ENCODE measurements around the gene ATP2C2. TPM values are rescaled to one million over a fixed set of nuclear protein-coding genes. Genes with fewer than 3 reads are reported as not detected.

ATP2C2 gene
- polyA plus RNA-seq, 1 donor (not counting 4 experiments of a cell fraction or from before 2014, with no cell fraction given): 0.96 TPM

DNA sequence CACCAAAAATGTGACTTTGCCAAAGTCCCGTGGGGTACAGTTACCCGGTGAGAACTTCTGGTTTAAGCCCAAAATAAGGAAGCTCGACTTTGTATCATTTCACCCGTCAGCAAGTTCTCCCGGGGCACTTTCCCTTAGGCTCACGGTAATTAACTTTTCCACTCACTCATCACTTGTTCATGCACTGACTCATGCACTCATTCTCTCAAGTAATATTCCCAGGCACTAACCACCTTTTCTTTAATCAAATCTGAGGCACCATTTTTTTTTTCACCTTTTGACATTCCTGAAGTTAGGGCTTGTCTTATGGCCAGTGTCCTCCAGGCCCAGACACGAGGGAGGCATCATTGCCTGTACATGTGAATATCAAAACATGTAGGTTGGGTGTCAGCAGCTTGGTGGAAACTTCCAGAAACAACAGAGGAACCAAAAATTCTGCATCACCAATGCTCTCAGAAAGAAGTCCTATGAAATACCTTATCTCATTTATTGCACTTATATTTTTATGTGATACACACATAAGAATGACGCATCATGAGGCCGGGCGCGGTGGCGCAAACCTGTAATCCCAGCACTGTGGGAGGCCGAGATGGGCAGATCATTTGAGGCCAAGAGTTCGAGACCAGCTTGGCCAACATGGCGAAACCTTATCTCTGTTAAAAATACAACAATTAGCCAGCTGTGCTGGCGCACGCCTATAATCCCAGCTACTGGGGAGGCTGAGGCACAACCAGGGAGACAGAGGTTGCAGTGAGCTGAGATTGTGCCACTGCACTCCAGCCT lies 36.1 kb upstream of the ATP2C2 start:
- Histone ChIP-seq H3K36me3 (ENCODE audit: control insufficient read depth in 2 of 2, extremely low read depth in 1 of 2, insufficient read depth in 2 of 2, low read length in 2 of 2) (no peaks in the 10 kb centered on the region), H3K9me3 (ENCODE audit: control insufficient read depth, low read depth, low read length) (no peaks in the 10 kb centered on the region), H3K9me1 (ENCODE audit: control insufficient read depth, extremely low read depth, insufficient read depth, low read length) (no peaks in the 10 kb centered on the region), H3K27ac (ENCODE audit: control insufficient read depth, insufficient read depth, low read length) (no peak overlapping the region), H3K27me3 (ENCODE audit: control insufficient read depth, extremely low read depth, insufficient read depth, low read length) (peaks cover 4% of the 10 kb centered on the region), H3K4me3 (ENCODE audit: control insufficient read depth in 2 of 3, extremely low read depth in 1 of 3, insufficient read depth in 2 of 3, low read depth in 1 of 3, low read length in 3 of 3) (no peak overlapping the region), H3K79me2 (ENCODE audit: control insufficient read depth, insufficient read depth, low read length) (no peaks in the 10 kb centered on the region), H3K4me2 (ENCODE audit: control insufficient read depth, extremely low read depth, insufficient read depth, low read depth, low read length) (no peak overlapping the region), H2AFZ (ENCODE audit: control insufficient read depth, low read length) (no peak overlapping the region), H3K4me1 (ENCODE audit: control insufficient read depth, extremely low read depth, insufficient read depth, low read length) (peaks cover 8% of the 10 kb centered on the region), H3K9ac (ENCODE audit: control insufficient read depth, extremely low read depth, insufficient read depth, low read length) (no peak overlapping the region), H4K20me1 (ENCODE audit: control insufficient read depth, extremely low read depth, insufficient read depth, low read length) (no peaks in the 10 kb centered on the region)
- FAIRE-seq (no peak), DNase-seq (ENCODE audit: low read depth, low spot score) (peak; percentile 17)
- TF ChIP-seq EZH2 (IDR thresholded peaks at IDR 0.05; ENCODE audit: low read length): no peak
- TF ChIP-seq, protein P1, sequence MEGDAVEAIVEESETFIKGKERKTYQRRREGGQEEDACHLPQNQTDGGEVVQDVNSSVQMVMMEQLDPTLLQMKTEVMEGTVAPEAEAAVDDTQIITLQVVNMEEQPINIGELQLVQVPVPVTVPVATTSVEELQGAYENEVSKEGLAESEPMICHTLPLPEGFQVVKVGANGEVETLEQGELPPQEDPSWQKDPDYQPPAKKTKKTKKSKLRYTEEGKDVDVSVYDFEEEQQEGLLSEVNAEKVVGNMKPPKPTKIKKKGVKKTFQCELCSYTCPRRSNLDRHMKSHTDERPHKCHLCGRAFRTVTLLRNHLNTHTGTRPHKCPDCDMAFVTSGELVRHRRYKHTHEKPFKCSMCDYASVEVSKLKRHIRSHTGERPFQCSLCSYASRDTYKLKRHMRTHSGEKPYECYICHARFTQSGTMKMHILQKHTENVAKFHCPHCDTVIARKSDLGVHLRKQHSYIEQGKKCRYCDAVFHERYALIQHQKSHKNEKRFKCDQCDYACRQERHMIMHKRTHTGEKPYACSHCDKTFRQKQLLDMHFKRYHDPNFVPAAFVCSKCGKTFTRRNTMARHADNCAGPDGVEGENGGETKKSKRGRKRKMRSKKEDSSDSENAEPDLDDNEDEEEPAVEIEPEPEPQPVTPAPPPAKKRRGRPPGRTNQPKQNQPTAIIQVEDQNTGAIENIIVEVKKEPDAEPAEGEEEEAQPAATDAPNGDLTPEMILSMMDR (optimal IDR thresholded peaks at IDR 0.05 in 1 of 3, IDR thresholded peaks at IDR 0.05 in 1 of 3, conservative IDR thresholded peaks at IDR 0.05 in 1 of 3; ENCODE audit: extremely low read depth in 1 of 3, insufficient read depth in 2 of 3, low read length in 3 of 3): no peak
- dilution Hi-C loops (cut with MboI; ENCODE audit: extremely low pct_ligation_motif_present, low sequenced_read_pairs): no loop called here

DNA sequence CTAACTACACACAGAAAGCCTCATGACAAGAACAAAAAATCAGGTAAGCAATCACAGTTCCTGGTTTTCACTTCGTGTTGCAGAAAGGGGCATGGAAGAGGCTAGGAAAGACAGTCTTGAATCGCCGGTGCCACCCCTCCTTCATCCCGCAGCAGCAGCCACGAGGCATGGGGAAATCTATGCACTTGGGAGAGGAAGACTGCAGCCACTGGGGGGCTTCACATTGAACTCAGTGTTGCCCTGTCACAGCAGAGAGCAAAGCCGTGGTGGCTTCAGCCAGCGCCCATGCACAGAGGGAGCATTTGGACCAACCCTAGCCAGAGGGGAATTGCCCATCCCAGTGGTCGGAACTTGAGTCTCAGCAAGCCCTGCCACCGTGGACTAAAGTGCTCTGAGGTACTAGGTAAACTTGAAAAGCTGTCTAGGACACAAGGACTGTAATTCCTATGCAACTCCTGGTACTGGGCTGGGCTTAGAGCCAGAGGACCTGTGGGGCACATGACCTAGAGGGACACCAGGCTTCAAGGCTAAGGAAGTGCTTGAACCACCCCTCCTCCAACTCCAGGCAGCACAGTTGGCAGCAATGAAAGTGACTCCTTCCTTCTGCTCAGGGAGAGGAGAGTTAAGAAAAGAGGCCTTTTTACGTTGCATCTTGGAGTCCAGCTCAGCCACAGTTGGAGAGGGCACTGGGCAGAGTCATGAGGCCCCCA lies 35.2 kb upstream of the ATP2C2 start:
- dilution Hi-C loops (cut with MboI; ENCODE audit: extremely low pct_ligation_motif_present, low sequenced_read_pairs): no loop called here
- TF ChIP-seq EZH2 (IDR thresholded peaks at IDR 0.05; ENCODE audit: low read length): no peak
- TF ChIP-seq, protein P1 (optimal IDR thresholded peaks at IDR 0.05 in 1 of 3, IDR thresholded peaks at IDR 0.05 in 1 of 3, conservative IDR thresholded peaks at IDR 0.05 in 1 of 3; ENCODE audit: extremely low read depth in 1 of 3, insufficient read depth in 2 of 3, low read length in 3 of 3): no peak
- H3K4me3 ChIP-seq (ENCODE audit: control insufficient read depth in 2 of 3, extremely low read depth in 1 of 3, insufficient read depth in 2 of 3, low read depth in 1 of 3, low read length in 3 of 3): no peak overlapping the region

More for the DNA sequence above, 35.2 kb upstream of the ATP2C2 start:
- Histone ChIP-seq H3K79me2 (ENCODE audit: control insufficient read depth, insufficient read depth, low read length) (no peaks in the 10 kb centered on the region), H3K9me3 (ENCODE audit: control insufficient read depth, low read depth, low read length) (no peaks in the 10 kb centered on the region), H2AFZ (ENCODE audit: control insufficient read depth, low read length) (no peak overlapping the region), H3K27me3 (ENCODE audit: control insufficient read depth, extremely low read depth, insufficient read depth, low read length) (peaks cover 4% of the 10 kb centered on the region), H3K36me3 (ENCODE audit: control insufficient read depth in 2 of 2, extremely low read depth in 1 of 2, insufficient read depth in 2 of 2, low read length in 2 of 2) (no peaks in the 10 kb centered on the region), H3K4me2 (ENCODE audit: control insufficient read depth, extremely low read depth, insufficient read depth, low read depth, low read length) (no peak overlapping the region), H3K27ac (ENCODE audit: control insufficient read depth, insufficient read depth, low read length) (no peak overlapping the region), H3K9me1 (ENCODE audit: control insufficient read depth, extremely low read depth, insufficient read depth, low read length) (no peaks in the 10 kb centered on the region), H3K9ac (ENCODE audit: control insufficient read depth, extremely low read depth, insufficient read depth, low read length) (no peak overlapping the region), H4K20me1 (ENCODE audit: control insufficient read depth, extremely low read depth, insufficient read depth, low read length) (no peaks in the 10 kb centered on the region), H3K4me1 (ENCODE audit: control insufficient read depth, extremely low read depth, insufficient read depth, low read length) (peaks cover 8% of the 10 kb centered on the region)
- FAIRE-seq (no peak), DNase-seq (ENCODE audit: low read depth, low spot score) (no peak)
